ENCODE measurements around the gene DPYSL4.
A peak's percentile ranks its signal among the peaks of the same experiment; 100 is the strongest.

The DPYSL4 gene

GRCh38 chr10:132230557-132231210 is 43.9 kb downstream of the DPYSL4 start:
- no peak for DNase-seq

- DNase-seq = no peak
Observed at GRCh38 chr10:132231656-132232022, 44.9 kb downstream of the DPYSL4 start.

GRCh38 chr10:132232023-132232951 is 45.5 kb downstream of the DPYSL4 start:
- peak; percentile 83 for DNase-seq

- DNase-seq = no peak
Observed at GRCh38 chr10:132232981-132233380, 46.2 kb downstream of the DPYSL4 start.

- no peak for DNase-seq
Observed at GRCh38 chr10:132233501-132234085, 46.8 kb downstream of the DPYSL4 start.

GRCh38 chr10:132234860-132235259 is 48.1 kb downstream of the DPYSL4 start:
- no peak for DNase-seq

GRCh38 chr10:132236161-132236560 is 49.4 kb downstream of the DPYSL4 start:
- no peak for DNase-seq

- DNase-seq = no peak
Observed at GRCh38 chr10:132236881-132237280, 50.1 kb downstream of the DPYSL4 start.

GRCh38 chr10:132237396-132237795 is 50.6 kb downstream of the DPYSL4 start:
- DNase-seq = no peak

GRCh38 chr10:132237871-132238270 is 51.1 kb downstream of the DPYSL4 start:
- no peak for DNase-seq

- no peak for DNase-seq
Observed at GRCh38 chr10:132238371-132239125, 51.8 kb downstream of the DPYSL4 start.

GRCh38 chr10:132239126-132240031 is 52.6 kb downstream of the DPYSL4 start:
- DNase-seq = no peak

- DNase-seq = no peak
Observed at GRCh38 chr10:132240156-132240555, 53.4 kb downstream of the DPYSL4 start.

GRCh38 chr10:132240581-132240980 is 53.8 kb downstream of the DPYSL4 start:
- no peak for DNase-seq

GRCh38 chr10:132241086-132241485 is 54.3 kb downstream of the DPYSL4 start:
- DNase-seq = no peak

GRCh38 chr10:132241496-132241895 is 54.7 kb downstream of the DPYSL4 start:
- DNase-seq = no peak

- no peak for DNase-seq
Observed at GRCh38 chr10:132242103-132242840, 55.5 kb downstream of the DPYSL4 start.

- DNase-seq = no peak
Observed at GRCh38 chr10:132243141-132243540, 56.4 kb downstream of the DPYSL4 start.

GRCh38 chr10:132243626-132244025 is 56.9 kb downstream of the DPYSL4 start:
- no peak for DNase-seq

GRCh38 chr10:132245056-132245455 is 58.3 kb downstream of the DPYSL4 start:
- DNase-seq = no peak

GRCh38 chr10:132246296-132246695 is 59.5 kb downstream of the DPYSL4 start:
- DNase-seq = no peak

All from hematopoietic multipotent progenitor cell treated with erythropoietin and hydrocortisone succinate and interleukin-3 and kit ligand, for 4 days (in vitro differentiated cells).